GM23248 (cell line): ENCODE data around the gene SLIT3.

Experiments used
- EZH2 ChIP-seq: fragments of 200-600 bp; sonication (generic); IDR thresholded peaks from 2 replicates; pipeline ENCODE4 v1.6.1; 2018; ENCODE audit warnings: antibody characterized with exemption, mild to moderate bottlenecking; ENCODE audit not compliant: insufficient read depth, poor library complexity, severe bottlenecking
- EZH2phosphoT487 ChIP-seq: fragments of 200-600 bp; sonication (generic); IDR thresholded peaks from 2 replicates; pipeline ENCODE4 v1.6.1; 2018; ENCODE audit warnings: antibody characterized with exemption, moderate library complexity, mild to moderate bottlenecking, low read depth; ENCODE audit not compliant: insufficient read depth

- TF ChIP-seq EZH2 (no peak), EZH2phosphoT487 (no peak)
Measured at GRCh38 chr5:168920019-168920810, 380.7 kb downstream of the SLIT3 start.
